OCI-LY3 (cell line): ENCODE data around the gene FZD4.

Experiments used
- CTCF ChIP-seq: fragments of 200-600, 300-600 bp; sonication (generic); IDR thresholded peaks from 2 replicates; pipeline ENCODE4 v1.5.1; 2014; ENCODE audit warnings: antibody characterized with exemption, low read length, low read depth
- EZH2phosphoT487 ChIP-seq: fragments of 200-600 bp; shearing (Covaris generic); IDR thresholded peaks from 2 replicates; pipeline ENCODE4 v1.6.1; 2018; ENCODE audit warnings: antibody characterized with exemption, mixed run types, low read depth

GRCh38 chr11:86980086-86980796, 25.0 kb upstream of the FZD4 start:
- no peak for TF ChIP-seq CTCF
- TF ChIP-seq EZH2phosphoT487, result no peak
